ENCODE data around the gene PLAC9.

PLAC9 gene

DNA sequence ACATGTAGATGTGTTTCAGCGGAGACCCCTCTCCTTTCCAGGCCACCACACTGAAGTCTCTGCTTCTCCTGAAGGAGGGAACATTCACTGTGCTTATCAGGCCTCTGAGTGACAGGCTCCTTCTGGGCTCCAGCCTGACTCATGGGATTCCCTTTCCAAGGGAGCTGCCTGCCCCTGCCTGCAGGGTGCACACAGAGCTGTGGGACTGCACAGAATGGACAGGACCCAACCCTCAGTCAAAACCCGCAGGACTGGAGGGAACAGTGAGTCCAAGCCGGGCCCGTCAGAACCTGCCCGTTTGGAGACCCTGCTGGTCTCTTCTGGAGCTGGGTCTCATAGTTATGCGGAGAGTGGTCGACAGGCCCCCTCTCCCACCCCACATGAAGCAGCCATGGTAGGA, 32.6 kb downstream of the PLAC9 start:
- Histone ChIP-seq H3K79me2 (ENCODE audit: insufficient read depth, low read length) (no peaks in the 10 kb centered on the region), H3K9ac (ENCODE audit: low read length) (no peak overlapping the region), H3K27ac (ENCODE audit: low read depth, low read length) (no peak overlapping the region), H3K4me3 (ENCODE audit: insufficient read depth, low read length, poor library complexity, severe bottlenecking) (no peak overlapping the region), H3K27me3 (ENCODE audit: low read length) (no peaks in the 10 kb centered on the region), H4K20me1 (ENCODE audit: low read depth, low read length) (no peaks in the 10 kb centered on the region; the same call in 1 of the 2 replicates), H3F3A (ENCODE audit: insufficient read depth) (no peaks in the 10 kb centered on the region), H3K4me2 (ENCODE audit: low read depth, low read length, poor library complexity, severe bottlenecking) (no peak overlapping the region), H3K36me3 (ENCODE audit: low read length) (no peaks in the 10 kb centered on the region), H2AFZ (ENCODE audit: low read depth, low read length, severe bottlenecking) (no peak overlapping the region), H3K9me3 (ENCODE audit: insufficient read depth, low read length) (no peaks in the 10 kb centered on the region), H3K9me2 (replicated peaks; ENCODE audit: insufficient read depth, low read length) (no peaks in the 10 kb centered on the region)
- TF ChIP-seq EZH2phosphoT487 (conservative IDR thresholded peaks at IDR 0.05; ENCODE audit: low read length): no peak
- TF ChIP-seq, protein P1, sequence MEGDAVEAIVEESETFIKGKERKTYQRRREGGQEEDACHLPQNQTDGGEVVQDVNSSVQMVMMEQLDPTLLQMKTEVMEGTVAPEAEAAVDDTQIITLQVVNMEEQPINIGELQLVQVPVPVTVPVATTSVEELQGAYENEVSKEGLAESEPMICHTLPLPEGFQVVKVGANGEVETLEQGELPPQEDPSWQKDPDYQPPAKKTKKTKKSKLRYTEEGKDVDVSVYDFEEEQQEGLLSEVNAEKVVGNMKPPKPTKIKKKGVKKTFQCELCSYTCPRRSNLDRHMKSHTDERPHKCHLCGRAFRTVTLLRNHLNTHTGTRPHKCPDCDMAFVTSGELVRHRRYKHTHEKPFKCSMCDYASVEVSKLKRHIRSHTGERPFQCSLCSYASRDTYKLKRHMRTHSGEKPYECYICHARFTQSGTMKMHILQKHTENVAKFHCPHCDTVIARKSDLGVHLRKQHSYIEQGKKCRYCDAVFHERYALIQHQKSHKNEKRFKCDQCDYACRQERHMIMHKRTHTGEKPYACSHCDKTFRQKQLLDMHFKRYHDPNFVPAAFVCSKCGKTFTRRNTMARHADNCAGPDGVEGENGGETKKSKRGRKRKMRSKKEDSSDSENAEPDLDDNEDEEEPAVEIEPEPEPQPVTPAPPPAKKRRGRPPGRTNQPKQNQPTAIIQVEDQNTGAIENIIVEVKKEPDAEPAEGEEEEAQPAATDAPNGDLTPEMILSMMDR (IDR thresholded peaks at IDR 0.05; ENCODE audit: insufficient read depth, low read length, poor library complexity, severe bottlenecking): no peak

DNA sequence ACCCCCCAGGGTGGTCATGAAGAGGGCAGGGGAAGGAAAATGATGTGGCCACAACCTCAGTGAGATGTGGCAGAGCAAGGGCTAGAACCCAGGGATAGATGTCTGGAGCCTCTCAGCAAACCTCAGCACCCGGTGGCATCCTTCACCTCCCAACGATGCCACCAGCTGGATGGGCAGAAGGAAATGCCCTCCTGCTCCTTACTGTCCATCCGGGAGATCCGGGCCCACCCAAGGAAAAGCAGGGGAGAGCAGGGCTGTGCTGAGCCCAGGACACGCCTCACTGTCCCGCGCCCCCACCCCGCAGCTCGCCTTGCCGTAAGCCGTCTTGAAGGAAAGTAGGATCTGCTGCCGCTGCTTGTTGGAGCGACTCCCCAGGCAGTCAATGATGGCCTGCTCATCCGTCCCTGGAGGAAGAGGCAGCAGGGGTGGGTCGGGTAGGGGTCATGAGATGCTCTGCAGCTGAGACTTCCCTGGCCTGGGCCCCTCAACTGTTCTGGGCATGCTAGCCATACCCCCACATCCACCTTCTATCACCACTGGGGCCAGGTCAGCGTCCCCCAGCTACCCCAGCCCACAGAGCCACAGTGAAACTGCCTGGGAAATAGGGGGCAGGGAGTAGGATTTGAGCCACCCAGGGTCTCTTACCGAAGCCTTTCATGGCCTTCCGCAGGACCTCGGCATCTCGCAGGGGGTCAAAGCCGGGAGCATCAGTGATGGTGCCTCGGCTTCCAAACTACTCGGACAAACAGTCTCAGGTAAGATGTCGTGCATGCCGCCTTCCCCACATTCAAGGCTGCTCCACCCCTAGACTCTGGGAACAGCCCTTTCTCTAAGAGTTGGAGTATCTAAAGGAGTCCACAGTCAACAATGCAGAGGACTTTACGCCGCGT, 34.3 kb downstream of the PLAC9 start:
- no peak overlapping the region for H3K4me2 ChIP-seq (ENCODE audit: low read depth, low read length, poor library complexity, severe bottlenecking)
- H3K9me2 ChIP-seq (replicated peaks; ENCODE audit: insufficient read depth, low read length): no peaks in the 10 kb centered on the region
- no peaks in the 10 kb centered on the region for H3F3A ChIP-seq (ENCODE audit: insufficient read depth)
- no peaks in the 10 kb centered on the region; the same call in 1 of the 2 replicates for H4K20me1 ChIP-seq (ENCODE audit: low read depth, low read length)
- no peak overlapping the region for H3K9ac ChIP-seq (ENCODE audit: low read length)
- TF ChIP-seq, protein P1 (IDR thresholded peaks at IDR 0.05; ENCODE audit: insufficient read depth, low read length, poor library complexity, severe bottlenecking): no peak
- TF ChIP-seq EZH2phosphoT487 (conservative IDR thresholded peaks at IDR 0.05; ENCODE audit: low read length): no peak
- H3K27ac ChIP-seq (ENCODE audit: low read depth, low read length): no peak overlapping the region
- H3K27me3 ChIP-seq (ENCODE audit: low read length): no peaks in the 10 kb centered on the region
- H3K36me3 ChIP-seq (ENCODE audit: low read length): no peaks in the 10 kb centered on the region
- H3K9me3 ChIP-seq (ENCODE audit: insufficient read depth, low read length): no peaks in the 10 kb centered on the region
- H2AFZ ChIP-seq (ENCODE audit: low read depth, low read length, severe bottlenecking): no peak overlapping the region
- H3K4me3 ChIP-seq (ENCODE audit: insufficient read depth, low read length, poor library complexity, severe bottlenecking): no peak overlapping the region
- H3K79me2 ChIP-seq (ENCODE audit: insufficient read depth, low read length): no peaks in the 10 kb centered on the region

DNA sequence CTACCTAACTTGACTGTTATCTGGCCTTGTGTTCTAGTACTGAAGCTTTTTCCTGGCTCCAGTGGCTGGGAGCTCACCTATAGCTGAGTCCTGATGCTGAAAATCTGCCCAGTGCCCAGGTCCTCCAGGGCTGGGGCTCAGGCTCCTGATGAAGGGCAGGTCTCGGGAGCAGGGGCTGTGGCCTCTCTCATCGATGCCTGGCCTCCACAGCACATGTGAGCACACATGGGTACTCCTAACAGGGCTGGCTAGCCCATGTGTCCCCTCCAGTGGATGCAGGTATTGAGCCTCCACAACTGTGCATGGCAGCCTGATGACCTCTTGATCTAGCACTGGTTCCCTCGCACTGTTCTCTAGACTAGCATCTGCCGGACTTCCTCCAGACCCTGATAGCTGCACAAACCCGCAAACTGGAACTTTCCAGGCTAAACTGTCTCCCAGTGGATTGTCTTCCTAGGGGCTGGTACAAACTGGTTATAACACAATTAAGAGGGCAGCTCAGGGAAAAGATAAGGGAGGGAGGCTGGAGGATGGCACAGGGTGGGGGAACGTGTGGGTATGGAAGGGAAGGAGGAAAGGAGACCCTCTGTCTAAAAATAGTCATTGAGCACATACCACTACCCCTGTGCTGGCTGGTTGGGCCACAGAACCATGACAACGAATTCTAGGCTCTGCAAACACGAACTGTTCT, 35.1 kb downstream of the PLAC9 start:
- H3K4me3 ChIP-seq (ENCODE audit: insufficient read depth, low read length, poor library complexity, severe bottlenecking): no peak overlapping the region
- no peaks in the 10 kb centered on the region for H3K9me3 ChIP-seq (ENCODE audit: insufficient read depth, low read length)
- no peak overlapping the region for H3K27ac ChIP-seq (ENCODE audit: low read depth, low read length)
- no peak for TF ChIP-seq EZH2phosphoT487 (conservative IDR thresholded peaks at IDR 0.05; ENCODE audit: low read length)
- TF ChIP-seq, protein P1 (IDR thresholded peaks at IDR 0.05; ENCODE audit: insufficient read depth, low read length, poor library complexity, severe bottlenecking): no peak
- no peaks in the 10 kb centered on the region for H3K79me2 ChIP-seq (ENCODE audit: insufficient read depth, low read length)
- no peak overlapping the region for H2AFZ ChIP-seq (ENCODE audit: low read depth, low read length, severe bottlenecking)
- H3K9ac ChIP-seq (ENCODE audit: low read length): no peak overlapping the region
- H3K9me2 ChIP-seq (replicated peaks; ENCODE audit: insufficient read depth, low read length): no peaks in the 10 kb centered on the region
- no peaks in the 10 kb centered on the region; the same call in 1 of the 2 replicates for H4K20me1 ChIP-seq (ENCODE audit: low read depth, low read length)
- no peak overlapping the region for H3K4me2 ChIP-seq (ENCODE audit: low read depth, low read length, poor library complexity, severe bottlenecking)
- H3F3A ChIP-seq (ENCODE audit: insufficient read depth): no peaks in the 10 kb centered on the region
- no peaks in the 10 kb centered on the region for H3K27me3 ChIP-seq (ENCODE audit: low read length)
- no peaks in the 10 kb centered on the region for H3K36me3 ChIP-seq (ENCODE audit: low read length)

Data from SU-DHL-6 (cell line).